HG03045 (cell line): ENCODE results near the gene DOCK7.
"Not testable (repeated sequence)": the region's sequence is repeated elsewhere in the genome, so short reads cannot be mapped to it uniquely, and the experiment has no call there.

Experiments
- ATAC-seq: cut with Tn5 transposase; IDR thresholded peaks from one replicate; pipeline ENCODE4 v1.9.1; 2021; ENCODE audit warnings: mild to moderate bottlenecking, moderate library complexity; ENCODE audit not compliant: unreplicated experiment

The DOCK7 gene

DNA sequence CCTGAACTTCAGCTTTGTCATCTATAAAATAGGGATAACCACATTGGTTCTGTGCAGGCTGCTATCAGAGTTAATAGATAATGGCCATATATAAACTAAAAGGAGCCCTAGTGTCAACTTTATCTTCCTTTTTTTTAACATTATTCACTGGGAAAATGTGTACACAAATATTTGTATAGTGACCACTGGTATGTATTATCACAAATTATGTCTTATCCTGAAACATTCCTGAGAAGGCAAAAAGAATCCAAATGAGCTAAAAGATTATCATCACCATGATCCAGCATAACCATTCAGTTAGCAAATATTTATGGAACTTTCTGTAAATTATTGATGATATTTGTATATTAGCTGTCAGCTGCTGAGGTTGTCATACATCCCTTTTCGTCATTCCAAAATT is 74.3 kb downstream of the DOCK7 start:
- ATAC-seq = no peak

DNA sequence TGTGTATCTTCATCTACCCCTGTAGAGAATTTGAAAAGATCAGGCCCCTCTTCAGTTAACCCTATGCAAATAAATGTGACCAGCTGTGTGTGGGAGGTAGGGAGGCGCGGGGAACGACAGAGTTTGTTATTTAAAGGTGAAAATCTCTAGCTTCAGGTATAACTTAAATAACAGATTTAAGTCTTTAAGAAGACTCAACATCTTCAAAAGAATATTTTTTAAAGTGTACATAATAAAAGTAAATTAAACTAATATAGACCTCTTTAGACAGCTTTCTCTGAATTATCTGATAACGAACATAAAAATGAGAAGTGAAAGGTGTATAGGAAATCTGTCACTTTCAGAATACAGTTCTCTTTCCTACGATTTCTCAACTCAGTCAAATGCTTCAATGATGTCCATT is 74.9 kb downstream of the DOCK7 start:
- peak; percentile 88 for ATAC-seq

DNA sequence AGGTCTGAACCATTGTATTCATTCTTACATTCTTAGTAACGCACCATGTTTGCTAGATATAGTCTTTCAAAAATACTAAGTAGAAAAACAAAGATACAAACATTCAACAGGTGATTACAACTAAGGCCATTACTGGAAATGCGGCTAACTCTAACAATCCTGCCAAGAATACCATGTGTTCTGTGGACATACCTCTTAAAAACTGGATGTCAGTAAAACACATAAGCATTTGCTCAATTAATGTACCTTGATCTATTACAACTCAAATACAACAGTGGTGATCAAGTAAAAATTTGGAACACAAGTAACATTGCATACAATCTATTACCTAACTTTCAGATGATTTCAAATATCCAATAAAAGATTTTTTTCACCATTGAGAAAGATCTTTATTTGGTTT is 75.4 kb downstream of the DOCK7 start:
- no peak for ATAC-seq

DNA sequence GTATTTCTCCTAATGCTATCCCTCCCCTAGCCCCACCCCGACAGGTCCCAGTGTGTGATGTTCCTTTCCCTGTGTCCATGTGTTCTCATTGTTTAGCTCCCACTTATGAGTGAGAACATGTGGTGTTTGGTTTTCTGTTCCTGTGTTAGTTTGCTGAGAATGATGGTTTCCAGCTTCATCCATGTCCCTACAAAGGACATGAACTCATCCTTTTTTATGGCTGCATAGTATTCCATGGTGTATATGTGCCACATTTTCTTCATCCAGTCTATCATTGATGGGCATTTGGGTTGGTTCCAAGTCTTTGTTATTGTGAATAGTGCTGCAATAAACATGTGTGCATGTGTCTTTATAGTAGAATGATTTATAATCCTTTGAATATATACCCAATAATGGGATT is 77.6 kb downstream of the DOCK7 start:
- not testable (repeated sequence) for ATAC-seq

DNA sequence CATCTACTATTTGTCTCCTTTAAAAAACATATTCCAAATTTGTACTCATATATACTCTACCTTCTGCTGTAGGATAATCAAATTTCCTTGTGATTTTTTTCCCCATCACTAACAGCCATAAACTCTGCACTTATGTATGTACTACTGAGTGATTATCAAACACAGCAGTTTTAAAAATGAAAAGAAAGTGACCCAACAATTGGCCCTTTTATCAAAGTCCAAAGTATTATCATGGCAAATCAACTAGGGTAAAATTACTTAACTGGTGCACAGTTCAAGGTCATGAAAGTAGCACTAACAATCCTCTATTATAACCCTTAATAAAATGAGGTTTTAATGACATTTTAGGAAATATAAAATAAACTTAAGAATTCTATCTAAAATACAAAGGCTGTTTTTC is 79.3 kb downstream of the DOCK7 start:
- no peak for ATAC-seq

DNA sequence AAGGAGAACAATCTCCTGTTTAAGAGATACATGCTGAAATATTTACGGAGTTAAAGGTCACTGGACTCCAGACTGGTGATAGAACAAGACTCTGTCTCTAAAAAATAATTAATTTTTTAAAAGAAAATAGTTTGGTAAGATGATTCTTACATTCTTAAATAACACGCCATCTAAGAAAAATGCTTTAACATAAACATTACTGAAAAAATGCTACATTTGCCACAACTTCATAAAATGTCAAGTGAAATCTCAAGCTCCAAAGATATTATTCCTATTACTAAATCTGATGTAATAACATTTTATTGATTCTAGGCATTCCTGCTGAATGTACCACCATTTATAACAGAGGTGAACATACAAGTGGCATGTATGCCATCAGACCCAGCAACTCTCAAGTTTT is 86.7 kb downstream of the DOCK7 start:
- no peak for ATAC-seq

DNA sequence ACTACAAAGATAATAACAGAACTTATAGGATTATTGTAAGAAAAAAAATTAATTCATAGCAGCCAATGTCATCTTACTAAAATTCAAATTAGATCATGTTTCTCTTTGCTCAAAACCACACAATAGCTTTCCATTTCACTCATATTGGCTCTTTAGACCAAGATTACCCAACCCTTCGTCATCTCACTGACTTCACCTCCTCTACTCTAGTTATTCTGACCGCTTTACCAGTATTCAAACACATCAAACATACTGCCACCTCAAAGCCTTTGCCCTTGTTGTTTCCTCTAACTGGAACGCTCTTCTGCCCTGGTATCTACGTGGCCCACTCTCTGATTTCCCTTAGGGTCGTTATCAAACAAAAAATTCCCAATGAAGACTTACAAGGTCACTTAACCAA is 89.1 kb downstream of the DOCK7 start:
- ATAC-seq = no peak

DNA sequence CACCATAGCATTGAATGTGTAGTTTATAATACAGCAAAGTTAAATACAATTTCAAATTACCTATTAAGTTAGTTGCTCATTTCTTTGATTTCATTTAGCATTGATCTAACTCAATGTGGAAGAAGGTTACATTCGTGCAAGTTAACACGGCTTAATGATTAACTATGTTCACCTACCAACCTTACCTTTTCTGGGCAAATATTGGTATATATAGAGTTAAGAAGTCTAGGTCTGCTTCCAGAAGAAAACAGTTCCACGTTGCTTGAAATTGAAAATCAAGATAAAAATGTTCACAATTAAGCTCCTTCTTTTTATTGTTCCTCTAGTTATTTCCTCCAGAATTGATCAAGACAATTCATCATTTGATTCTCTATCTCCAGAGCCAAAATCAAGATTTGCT is 90.9 kb downstream of the DOCK7 start, which contains the start of gene ANGPTL3:
TSS of gene ANGPTL3 (plus strand) at position 240 of the 400 bp plus-strand sequence. CDS start at position 287, 47 bp downstream.
- no peak for ATAC-seq

DNA sequence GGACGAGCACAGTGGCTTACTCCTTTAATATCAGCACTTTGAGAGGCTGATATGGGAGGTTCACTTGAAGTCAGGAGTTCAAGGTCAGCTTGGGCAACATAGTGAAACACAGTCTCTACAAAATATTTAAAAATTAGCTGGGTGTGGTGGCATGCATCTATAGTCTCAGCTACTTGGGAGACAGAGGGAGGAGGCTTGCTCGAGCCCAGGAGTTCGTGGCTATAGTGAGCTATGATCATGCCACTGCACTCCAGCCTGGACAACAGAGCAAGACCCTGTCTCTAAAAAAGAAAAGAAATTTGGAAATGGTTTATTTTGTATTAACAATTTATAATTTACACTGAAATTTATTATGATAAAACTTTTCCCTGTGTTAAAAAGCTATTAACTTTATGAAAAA is 92.5 kb downstream of the DOCK7 start:
- no peak for ATAC-seq

DNA sequence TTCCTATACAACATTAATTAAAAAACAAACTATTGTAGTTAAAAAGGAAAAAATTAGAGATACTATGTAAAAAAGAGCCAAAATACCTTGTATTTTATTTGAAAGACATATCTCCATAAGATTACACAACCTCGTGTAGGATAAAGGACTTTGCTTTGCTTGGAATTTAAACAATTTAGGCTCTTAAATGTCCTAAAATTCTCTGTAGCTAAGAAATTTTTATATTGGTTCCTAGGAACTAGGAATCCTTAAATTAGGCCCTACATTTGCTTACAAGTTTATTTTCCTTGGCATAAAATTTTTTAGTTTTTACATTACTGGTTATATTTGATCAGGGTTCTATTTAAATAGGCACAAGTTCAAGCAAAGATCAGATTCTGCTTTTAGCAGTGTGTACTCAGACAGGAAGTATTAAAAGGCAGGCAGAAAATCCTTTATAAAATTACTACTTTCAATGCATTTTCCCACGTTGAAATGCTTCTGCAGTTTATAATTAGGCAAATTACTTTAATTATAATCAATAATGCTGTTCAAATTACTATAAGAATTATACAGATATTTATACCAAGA is 94.3 kb downstream of the DOCK7 start:
- ATAC-seq = no peak

DNA sequence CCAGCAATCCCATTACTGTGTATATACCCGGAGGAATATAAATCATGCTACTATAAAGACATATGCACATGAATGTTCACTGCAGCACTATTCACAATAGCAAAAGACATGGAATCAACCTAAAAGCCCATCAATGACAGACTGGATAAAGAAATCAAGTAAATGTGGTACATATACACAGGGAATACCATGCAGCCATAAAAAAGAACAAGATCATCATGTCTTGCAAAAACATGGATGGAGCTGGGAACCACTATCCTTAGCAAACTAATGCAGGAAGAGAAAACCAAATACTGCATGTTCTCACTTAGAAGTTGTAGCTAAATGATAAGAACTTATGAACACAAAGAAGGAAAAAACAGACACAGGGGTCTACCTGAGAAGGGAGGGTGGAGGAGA is 97.2 kb downstream of the DOCK7 start:
- no peak for ATAC-seq

DNA sequence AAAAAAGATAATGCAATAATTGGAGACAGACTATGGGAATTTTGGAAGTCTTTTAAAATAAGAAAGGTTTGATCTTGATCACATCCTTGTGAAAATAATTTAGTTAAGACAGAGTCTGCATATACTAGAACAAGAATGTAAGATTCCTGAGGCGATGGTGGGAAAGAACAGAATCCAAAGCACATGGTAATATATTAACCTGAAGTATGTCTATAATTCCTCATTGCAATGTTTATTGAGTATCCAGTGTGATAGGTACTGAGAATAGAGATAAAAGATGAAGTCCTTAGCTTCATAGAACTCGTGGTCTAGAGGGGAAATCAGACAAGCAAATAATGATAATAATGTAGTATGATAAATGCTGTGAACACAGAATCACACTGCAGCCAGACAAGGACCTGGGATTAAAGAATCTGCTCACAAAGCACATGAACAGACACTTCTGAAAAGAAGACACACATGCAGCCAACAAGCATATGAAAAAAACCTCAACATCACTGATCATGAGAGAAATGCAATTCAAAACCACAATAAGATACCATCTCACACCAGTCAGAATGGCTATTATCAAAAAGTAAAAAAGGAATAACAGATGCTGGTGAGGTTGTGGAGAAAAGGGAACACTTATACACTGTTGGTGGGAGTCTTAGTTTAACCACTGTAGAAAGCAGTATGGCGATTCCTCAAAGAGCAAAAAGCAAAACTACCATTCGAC is 97.8 kb downstream of the DOCK7 start:
- ATAC-seq = no peak

DNA sequence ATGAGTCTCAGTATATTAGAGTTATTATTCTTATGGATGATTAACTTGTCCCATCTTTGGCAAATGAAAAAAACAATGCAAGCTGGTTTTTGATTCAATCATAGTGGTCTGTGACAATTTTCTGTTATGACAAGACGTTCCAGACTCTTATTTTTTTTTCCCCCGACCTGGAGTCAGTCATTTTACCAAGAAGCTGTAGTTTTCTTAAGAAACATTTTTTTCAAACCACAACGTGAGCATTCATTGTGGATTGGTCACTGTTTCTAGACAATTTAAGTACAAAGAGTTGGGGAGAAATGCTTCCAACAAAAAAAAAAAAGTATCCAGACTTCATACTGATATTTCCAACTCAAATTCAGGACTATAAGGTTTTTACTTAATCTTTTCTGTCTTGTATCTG is 98.9 kb downstream of the DOCK7 start:
- ATAC-seq = no peak

DNA sequence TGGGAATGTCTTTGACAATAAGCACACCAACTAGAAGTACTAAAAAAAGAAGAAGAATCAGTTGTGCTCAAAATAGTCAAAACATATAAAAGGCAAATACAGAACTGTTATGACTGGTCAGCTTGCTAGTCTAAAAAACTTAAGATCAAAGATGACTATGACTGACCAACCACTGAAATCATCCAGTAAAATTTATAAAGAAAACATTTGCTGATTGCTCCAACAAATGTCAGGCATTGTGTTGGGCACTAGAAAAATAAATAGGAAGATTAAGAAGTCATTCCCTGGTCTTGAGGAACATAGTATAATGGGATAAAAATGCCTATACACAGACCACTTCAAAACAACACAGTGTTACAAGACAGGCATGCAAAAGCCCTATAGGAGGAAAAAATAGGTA is 100.2 kb downstream of the DOCK7 start:
- no peak for ATAC-seq

DNA sequence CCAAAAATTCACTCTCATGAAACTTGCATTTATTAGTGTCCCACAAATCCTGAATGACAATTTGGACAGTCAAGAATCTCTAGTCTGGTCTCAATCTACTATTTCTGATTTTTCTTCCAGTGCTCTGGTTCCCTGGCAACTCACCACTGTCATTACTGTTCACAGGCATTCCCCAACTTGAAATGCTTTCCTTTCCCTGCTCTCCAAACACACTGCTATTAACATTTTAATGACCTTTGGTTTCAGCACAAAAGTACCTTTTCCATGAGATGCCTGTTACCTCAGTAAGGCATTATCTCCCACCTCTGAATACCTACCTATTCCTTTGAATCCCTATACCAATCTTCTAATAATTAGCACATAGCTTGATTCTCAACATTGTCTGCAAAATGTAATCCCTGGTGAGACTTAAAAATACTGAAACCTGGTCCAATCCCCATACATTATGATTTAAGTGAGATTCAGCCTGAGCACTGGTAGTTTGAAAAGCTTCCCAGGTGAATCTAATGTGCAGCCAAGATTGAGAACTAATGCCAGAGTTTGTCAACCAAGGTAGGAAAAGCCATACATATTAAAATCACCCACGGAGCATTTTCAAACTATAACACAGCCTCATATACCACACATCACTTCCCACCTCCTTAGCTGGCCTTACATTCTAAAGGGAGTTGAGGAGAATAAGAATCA is 102.6 kb downstream of the DOCK7 start:
- no peak for ATAC-seq

DNA sequence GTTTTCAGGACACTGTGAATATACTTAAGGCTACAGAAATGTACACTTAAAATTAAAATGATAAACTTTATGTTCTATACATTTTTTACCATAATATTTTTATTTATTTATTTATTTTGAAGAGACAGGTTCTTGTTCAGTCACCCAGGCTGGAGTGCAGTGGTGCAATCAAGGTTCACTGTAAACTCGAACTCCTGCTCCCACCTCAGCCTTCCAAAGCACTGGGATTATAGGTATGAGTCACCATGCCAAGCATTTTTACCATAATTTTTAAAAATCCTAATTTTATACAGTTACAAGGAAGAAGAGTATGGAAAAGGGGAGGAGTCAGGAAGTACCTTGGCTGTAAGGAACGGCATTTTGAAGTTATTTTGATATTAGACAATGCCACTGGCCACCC is 114.5 kb downstream of the DOCK7 start:
- ATAC-seq = no peak

DNA sequence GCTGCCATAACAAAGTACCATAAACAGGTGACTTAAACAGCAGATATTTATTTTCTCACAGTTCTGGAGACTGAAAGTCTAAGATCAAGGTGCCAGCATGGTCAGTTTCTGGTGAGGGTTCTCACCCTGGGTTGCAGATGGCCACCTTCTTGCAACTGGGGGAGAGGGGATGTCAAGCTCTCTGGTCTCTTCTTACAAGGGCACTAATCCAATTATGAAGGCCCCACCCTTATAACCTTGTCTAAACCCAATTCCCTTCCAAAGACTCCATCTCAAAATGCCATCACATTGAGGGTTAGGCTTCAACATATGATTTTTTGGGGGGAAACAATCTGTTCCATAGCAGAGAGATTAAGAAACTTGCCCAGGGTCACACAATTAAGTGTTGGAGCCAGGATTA is 115.7 kb downstream of the DOCK7 start:
- ATAC-seq = no peak

DNA sequence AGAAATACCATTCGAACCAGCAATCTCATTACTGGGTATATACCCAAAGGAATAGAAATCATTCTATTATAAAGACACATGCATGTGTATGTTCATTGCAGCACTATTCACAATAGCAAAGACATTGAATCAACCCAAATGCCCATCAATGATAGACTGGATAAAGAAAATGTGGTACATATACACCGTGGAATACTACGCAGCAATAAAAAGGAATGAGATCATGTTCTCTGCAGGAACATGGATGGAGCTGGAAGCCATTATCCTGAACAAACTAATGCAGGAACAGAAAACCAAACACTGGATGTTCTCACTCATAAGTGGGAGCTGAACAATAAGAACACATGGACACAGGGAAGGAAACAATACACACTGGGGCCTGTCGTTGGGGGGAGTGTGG is 116.7 kb downstream of the DOCK7 start:
- ATAC-seq = not testable (repeated sequence)

DNA sequence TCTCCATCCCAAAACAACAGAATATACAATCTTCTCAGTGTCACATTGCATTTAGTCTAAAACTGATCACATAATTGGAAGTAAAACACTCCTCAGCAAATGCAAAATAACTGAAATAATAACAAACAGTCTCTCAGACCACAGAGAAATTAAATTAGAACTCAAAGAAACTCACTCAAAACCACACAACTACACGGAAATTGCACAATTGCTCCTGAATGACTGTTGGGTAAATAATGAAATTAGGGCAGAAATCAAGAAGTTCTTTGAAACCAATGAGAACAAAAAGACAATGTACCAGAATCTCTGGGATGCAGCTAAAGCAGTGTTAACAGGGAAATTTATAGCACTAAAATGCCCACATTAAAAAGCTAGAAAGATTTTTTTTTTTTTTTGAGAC is 120.3 kb downstream of the DOCK7 start:
- ATAC-seq = not testable (repeated sequence)

DNA sequence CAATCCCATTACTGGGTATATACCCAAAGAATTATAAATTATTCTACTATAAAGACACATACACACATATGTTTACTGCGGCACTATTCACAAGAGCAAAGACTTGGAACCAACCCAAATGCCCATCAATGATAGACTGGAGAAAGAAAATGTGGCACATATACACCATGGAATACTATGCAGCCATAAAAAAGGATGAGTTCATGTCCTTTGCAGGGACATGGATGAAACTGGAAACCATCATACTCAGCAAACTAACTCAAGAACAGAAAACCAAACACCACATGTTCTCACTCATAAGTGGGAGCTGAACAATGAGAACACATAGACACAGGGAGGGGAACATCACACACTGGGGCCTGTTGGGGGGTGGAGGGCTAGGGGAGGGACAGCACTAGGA is 121.0 kb downstream of the DOCK7 start:
- not testable (repeated sequence) for ATAC-seq

DNA sequence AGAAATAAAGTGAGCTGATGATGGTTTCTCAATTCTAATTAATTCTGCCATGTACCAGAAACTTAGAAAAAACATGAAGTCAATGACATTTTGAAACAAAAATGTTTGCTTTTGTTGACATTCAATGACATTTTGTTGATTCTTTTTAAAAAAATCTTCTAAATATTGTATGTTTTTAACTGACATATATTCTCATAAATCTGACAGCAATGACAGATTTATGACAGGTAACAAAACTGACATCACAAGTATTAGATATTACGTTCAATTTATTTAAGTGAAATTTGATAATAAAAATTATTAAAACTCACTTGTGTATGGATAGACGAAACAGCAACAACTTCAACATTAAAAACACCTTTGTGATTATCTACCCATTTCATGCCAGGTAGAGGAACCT is 126.9 kb downstream of the DOCK7 start:
- ATAC-seq = no peak

DNA sequence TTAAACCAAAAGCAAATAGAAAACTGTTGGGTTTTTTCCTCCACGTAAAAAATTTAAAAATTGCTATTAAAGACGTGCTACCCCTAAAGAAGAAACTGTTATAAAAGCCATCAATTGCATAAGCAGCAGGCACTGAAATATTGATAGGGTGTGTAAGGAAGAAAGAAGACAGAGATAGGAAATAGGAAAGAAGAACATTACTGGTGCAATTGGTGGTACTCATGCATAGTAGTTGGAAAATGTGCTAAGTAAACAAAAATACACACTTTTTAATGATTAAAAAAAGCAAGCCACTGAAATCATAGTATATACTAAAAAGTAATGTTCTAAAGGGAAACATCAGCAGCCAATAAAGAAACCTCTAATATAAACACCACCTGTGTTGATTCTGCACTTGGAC is 143.6 kb downstream of the DOCK7 start:
- no peak for ATAC-seq
